ENCODE results near the gene PLTP. TPM values are rescaled to one million over a fixed set of nuclear protein-coding genes. Genes with fewer than 3 reads are reported as not detected.
A peak's percentile ranks its signal among the peaks of the same experiment; 100 is the strongest.
"Not testable (repeated sequence)": the region's sequence is repeated elsewhere in the genome, so short reads cannot be mapped to it uniquely, and the experiment has no call there.

PLTP gene
- total RNA-seq, 1 experiment from 2014 or later, result 15.6 TPM

GRCh38 chr20:45890077-45890984 lies 21.6 kb downstream of the PLTP start:
- Histone ChIP-seq H3K9me3 (replicated peaks) (no peaks in the 10 kb centered on the region), H3K27me3 (no peaks in the 10 kb centered on the region), H3K36me3 (peaks cover 10% of the 10 kb centered on the region), H3K4me1 (peaks cover 34% of the 10 kb centered on the region), H3K27ac (peak overlapping the region; percentile 84), H3K4me3 (peak overlapping the region; percentile 89)
- DNase-seq, result peak; percentile 82 to 84

- Histone ChIP-seq H3K9me3 (replicated peaks) (no peaks in the 10 kb centered on the region), H3K36me3 (peaks cover 8% of the 10 kb centered on the region; the same call in 1 of the 2 replicates), H3K27me3 (no peaks in the 10 kb centered on the region), H3K27ac (no peak overlapping the region), H3K4me1 (peaks cover 24% of the 10 kb centered on the region), H3K4me3 (no peak overlapping the region)
- DNase-seq, result no peak
Observed at GRCh38 chr20:45888681-45889080, 23.3 kb downstream of the PLTP start.

- Histone ChIP-seq H3K4me3 (no peak within 1 kb of the TSS), H3K27ac (no peak within 1 kb of the TSS), H3K27me3 (no peaks in the 10 kb centered on the region), H3K9me3 (replicated peaks) (no peaks in the 10 kb centered on the region), H3K36me3 (peaks cover 17% of the 10 kb centered on the region), H3K4me1 (peaks cover 13% of the 10 kb centered on the region)
- DNase-seq, result no peak
Observed at GRCh38 chr20:45887346-45887715, 24.6 kb downstream of the PLTP start, which contains the start of gene SPATA25. Gene SPATA25 (minus strand): TSS chr20:45887622. CDS start chr20:45887590, 32 bp downstream.

- H3K36me3 ChIP-seq, result peaks cover 17% of the 10 kb centered on the region
- no peak for DNase-seq
- no peak overlapping the region for H3K4me3 ChIP-seq
- H3K4me1 ChIP-seq, result peaks cover 10% of the 10 kb centered on the region
- H3K9me3 ChIP-seq (replicated peaks), result no peaks in the 10 kb centered on the region
- H3K27me3 ChIP-seq, result no peaks in the 10 kb centered on the region
- no peak overlapping the region for H3K27ac ChIP-seq
Observed at GRCh38 chr20:45886590-45887345, 25.2 kb downstream of the PLTP start.

- DNase-seq, result no peak
- H3K9me3 ChIP-seq (replicated peaks), result no peaks in the 10 kb centered on the region
- peaks cover 17% of the 10 kb centered on the region for H3K36me3 ChIP-seq
- no peak overlapping the region for H3K4me3 ChIP-seq
- no peak overlapping the region for H3K27ac ChIP-seq
- H3K4me1 ChIP-seq, result peaks cover 9% of the 10 kb centered on the region
- H3K27me3 ChIP-seq, result no peaks in the 10 kb centered on the region
Observed at GRCh38 chr20:45883100-45883469, 28.9 kb downstream of the PLTP start.

GRCh38 chr20:45882469-45883099 lies 29.4 kb downstream of the PLTP start:
- H3K4me3 ChIP-seq, result no peak overlapping the region
- H3K36me3 ChIP-seq, result peaks cover 15% of the 10 kb centered on the region
- DNase-seq, result no peak
- no peak overlapping the region for H3K27ac ChIP-seq
- H3K9me3 ChIP-seq (replicated peaks), result no peaks in the 10 kb centered on the region
- peaks cover 9% of the 10 kb centered on the region for H3K4me1 ChIP-seq
- no peaks in the 10 kb centered on the region for H3K27me3 ChIP-seq

- DNase-seq, result peak; percentile 100
- peaks cover 13% of the 10 kb centered on the region for H3K36me3 ChIP-seq
- no peaks in the 10 kb centered on the region for H3K27me3 ChIP-seq
- H3K4me1 ChIP-seq, result peaks cover 9% of the 10 kb centered on the region
- peak within 1 kb of the TSS; percentile 68 for H3K4me3 ChIP-seq
- H3K9me3 ChIP-seq (replicated peaks), result no peaks in the 10 kb centered on the region
- peak within 1 kb of the TSS; percentile 43 for H3K27ac ChIP-seq
Observed at GRCh38 chr20:45880988-45881788, 30.8 kb downstream of the PLTP start, which contains the start of gene ZSWIM1. Gene ZSWIM1 (plus strand): TSS chr20:45881227. CDS start chr20:45882593, 1,366 bp downstream.

- no peaks in the 10 kb centered on the region for H3K27me3 ChIP-seq
- H3K4me3 ChIP-seq, result no peak overlapping the region
- DNase-seq, result no peak
- no peak overlapping the region for H3K27ac ChIP-seq
- peaks cover 4% of the 10 kb centered on the region for H3K36me3 ChIP-seq
- H3K9me3 ChIP-seq (replicated peaks), result no peaks in the 10 kb centered on the region
- no peaks in the 10 kb centered on the region; the same call in 1 of the 2 replicates for H3K4me1 ChIP-seq
Observed at GRCh38 chr20:45878076-45878761, 33.7 kb downstream of the PLTP start.

- Histone ChIP-seq H3K9me3 (replicated peaks) (no peaks in the 10 kb centered on the region), H3K36me3 (no peaks in the 10 kb centered on the region), H3K4me3 (no peak overlapping the region), H3K27ac (no peak overlapping the region), H3K4me1 (no peaks in the 10 kb centered on the region), H3K27me3 (no peaks in the 10 kb centered on the region)
- DNase-seq, result no peak
Observed at GRCh38 chr20:45874576-45874975, 37.4 kb downstream of the PLTP start.

- not testable (repeated sequence) for DNase-seq; H3K27ac ChIP-seq; H3K4me1 ChIP-seq; H3K36me3 ChIP-seq; H3K27me3 ChIP-seq; H3K4me3 ChIP-seq; H3K9me3 ChIP-seq (replicated peaks)
Observed at GRCh38 chr20:45874104-45874481, 37.9 kb downstream of the PLTP start.

GRCh38 chr20:45873409-45874103 lies 38.4 kb downstream of the PLTP start:
- DNase-seq, result no peak
- no peaks in the 10 kb centered on the region for H3K4me1 ChIP-seq
- H3K9me3 ChIP-seq (replicated peaks), result no peaks in the 10 kb centered on the region
- H3K27me3 ChIP-seq, result no peaks in the 10 kb centered on the region
- no peak overlapping the region for H3K4me3 ChIP-seq
- no peaks in the 10 kb centered on the region for H3K36me3 ChIP-seq
- no peak overlapping the region for H3K27ac ChIP-seq

GRCh38 chr20:45872626-45873025 lies 39.3 kb downstream of the PLTP start:
- Histone ChIP-seq H3K27ac (no peak overlapping the region), H3K9me3 (replicated peaks) (no peaks in the 10 kb centered on the region), H3K27me3 (no peaks in the 10 kb centered on the region), H3K4me3 (no peak overlapping the region), H3K36me3 (no peaks in the 10 kb centered on the region), H3K4me1 (no peaks in the 10 kb centered on the region)
- DNase-seq, result no peak

- H3K36me3 ChIP-seq, result no peaks in the 10 kb centered on the region
- DNase-seq, result no peak
- no peaks in the 10 kb centered on the region for H3K4me1 ChIP-seq
Observed at GRCh38 chr20:45867819-45868176, 44.2 kb downstream of the PLTP start.

More at GRCh38 chr20:45867819-45868176, 44.2 kb downstream of the PLTP start:
- H3K27ac ChIP-seq, result no peak overlapping the region
- no peaks in the 10 kb centered on the region for H3K9me3 ChIP-seq (replicated peaks)
- no peaks in the 10 kb centered on the region for H3K27me3 ChIP-seq
- no peak overlapping the region for H3K4me3 ChIP-seq
